ENCODE data around the gene HDAC4. TPM values are rescaled to one million over a fixed set of nuclear protein-coding genes. Genes with fewer than 3 reads are reported as not detected.

Gene HDAC4
- total RNA-seq, 1 experiment from 2014 or later, result 47.6 TPM

- Histone ChIP-seq H3K9me2 (ENCODE audit: insufficient read depth) (no peaks in the 10 kb centered on the region), H3K4me3 (replicated peaks in 1 of 2; ENCODE audit: low read depth in 1 of 2, low read length in 2 of 2) (no peak overlapping the region), H3K9ac (ENCODE audit: low read length) (no peak overlapping the region), H3K27ac (ENCODE audit: low read depth, low read length) (no peak overlapping the region), H2AFZ (ENCODE audit: low read depth, low read length, poor library complexity, severe bottlenecking) (no peak overlapping the region), H3K36me3 (ENCODE audit: control insufficient read depth in 1 of 2, insufficient read depth in 2 of 2, low read length in 2 of 2) (no peaks in the 10 kb centered on the region), H3K9me3 (ENCODE audit: control insufficient read depth in 1 of 2, insufficient read depth in 1 of 2, low read depth in 1 of 2, low read length in 2 of 2) (no peaks in the 10 kb centered on the region), H3K79me2 (ENCODE audit: insufficient read depth, low read length) (peaks cover 58% of the 10 kb centered on the region), H3K4me2 (ENCODE audit: low read length) (no peak overlapping the region), H3K27me3 (ENCODE audit: insufficient read depth, low read length) (no peaks in the 10 kb centered on the region), H4K20me1 (ENCODE audit: insufficient read depth) (no peaks in the 10 kb centered on the region), H3K4me1 (ENCODE audit: control insufficient read depth in 1 of 2, insufficient read depth in 2 of 2, low read length in 2 of 2) (no peaks in the 10 kb centered on the region)
- TF ChIP-seq EGR1 (IDR thresholded peaks at IDR 0.05; ENCODE audit: low read depth) (no peak), EZH2 (IDR thresholded peaks at IDR 0.05) (no peak), ZNF274 (IDR thresholded peaks at IDR 0.05; ENCODE audit: low read depth, low read length) (no peak), ZFX (IDR thresholded peaks at IDR 0.05) (no peak), CBX3 (IDR thresholded peaks at IDR 0.05; ENCODE audit: low read depth) (no peak), EZH2phosphoT487 (IDR thresholded peaks at IDR 0.05; ENCODE audit: borderline replicate concordance) (no peak), SRF (IDR thresholded peaks at IDR 0.05; ENCODE audit: low read depth) (no peak), FOSL1 (IDR thresholded peaks at IDR 0.05; ENCODE audit: low read depth) (no peak), CEBPB (IDR thresholded peaks at IDR 0.05; ENCODE audit: low read depth) (no peak), SIN3A (IDR thresholded peaks at IDR 0.05; ENCODE audit: low read depth) (no peak)
- ChIA-PET RAD21 (ENCODE audit: low non-redundant PET in 1 of 2, low total read pairs in 2 of 2, uncharacterized antibody in 2 of 2, unreplicated experiment in 2 of 2) (no interaction called here), POLR2A (no interaction called here), CTCF (no interaction called here)
- no peak for ATAC-seq
- DNase-seq (ENCODE audit: low read depth, low spot score), result no peak
- intact Hi-C loops (cut with micrococcal nuclease), result no loop called here
- no TSS peak for BruUV-seq (replicated peaks)
Measured at GRCh38 chr2:239388236-239389151, 12.3 kb downstream of the HDAC4 start.

GRCh38 chr2:239387811-239388210 is 13.0 kb downstream of the HDAC4 start:
- ChIA-PET CTCF (no interaction called here), POLR2A (no interaction called here), RAD21 (ENCODE audit: low non-redundant PET in 1 of 2, low total read pairs in 2 of 2, uncharacterized antibody in 2 of 2, unreplicated experiment in 2 of 2) (no interaction called here)
- DNase-seq (ENCODE audit: low read depth, low spot score) (no peak), ATAC-seq (no peak)
- H3K36me3 ChIP-seq (ENCODE audit: control insufficient read depth in 1 of 2, insufficient read depth in 2 of 2, low read length in 2 of 2), result no peaks in the 10 kb centered on the region
- no peaks in the 10 kb centered on the region for H3K9me3 ChIP-seq (ENCODE audit: control insufficient read depth in 1 of 2, insufficient read depth in 1 of 2, low read depth in 1 of 2, low read length in 2 of 2)
- H3K27ac ChIP-seq (ENCODE audit: low read depth, low read length), result no peak overlapping the region
- H3K9me2 ChIP-seq (ENCODE audit: insufficient read depth), result no peaks in the 10 kb centered on the region
- no peak overlapping the region for H3K9ac ChIP-seq (ENCODE audit: low read length)
- no peak overlapping the region for H2AFZ ChIP-seq (ENCODE audit: low read depth, low read length, poor library complexity, severe bottlenecking)
- H4K20me1 ChIP-seq (ENCODE audit: insufficient read depth), result no peaks in the 10 kb centered on the region
- intact Hi-C loops (cut with micrococcal nuclease), result no loop called here
- H3K27me3 ChIP-seq (ENCODE audit: insufficient read depth, low read length), result no peaks in the 10 kb centered on the region
- no peak overlapping the region for H3K4me3 ChIP-seq (replicated peaks in 1 of 2; ENCODE audit: low read depth in 1 of 2, low read length in 2 of 2)
- no peak overlapping the region for H3K4me2 ChIP-seq (ENCODE audit: low read length)
- H3K79me2 ChIP-seq (ENCODE audit: insufficient read depth, low read length), result peaks cover 51% of the 10 kb centered on the region
- no peak for TF ChIP-seq ZFX (IDR thresholded peaks at IDR 0.05)
- TF ChIP-seq SP1 (IDR thresholded peaks at IDR 0.05; ENCODE audit: low read depth), result no peak
- TF ChIP-seq CTCF (IDR thresholded peaks at IDR 0.05 in 2 of 3, conservative IDR thresholded peaks at IDR 0.05 in 1 of 3; ENCODE audit: borderline replicate concordance in 1 of 3, insufficient read depth in 1 of 3, low read depth in 2 of 3, low read length in 2 of 3), result no peak
- TF ChIP-seq EZH2 (IDR thresholded peaks at IDR 0.05), result no peak
- no peak for TF ChIP-seq RAD21 (IDR thresholded peaks at IDR 0.05; ENCODE audit: low read depth)
- TF ChIP-seq ZBTB33 (IDR thresholded peaks at IDR 0.05; ENCODE audit: extremely low read depth, insufficient replicate concordance, low read length), result no peak
- no peak for TF ChIP-seq EGR1 (IDR thresholded peaks at IDR 0.05; ENCODE audit: low read depth)
- TF ChIP-seq CBX3 (IDR thresholded peaks at IDR 0.05; ENCODE audit: low read depth), result no peak
- no peak for TF ChIP-seq YY1 (IDR thresholded peaks at IDR 0.05; ENCODE audit: extremely low read depth, insufficient replicate concordance, low read depth, low read length)
- TF ChIP-seq TCF7L2 (IDR thresholded peaks at IDR 0.05; ENCODE audit: borderline replicate concordance, extremely low read depth, insufficient read depth, insufficient read length), result no peak
- TF ChIP-seq CEBPB (IDR thresholded peaks at IDR 0.05; ENCODE audit: low read depth), result no peak
- BruUV-seq (replicated peaks), result no TSS peak
- H3K4me1 ChIP-seq (ENCODE audit: control insufficient read depth in 1 of 2, insufficient read depth in 2 of 2, low read length in 2 of 2), result no peaks in the 10 kb centered on the region
